ENCODE data around the gene CTNND1. TPM values are rescaled to one million over a fixed set of nuclear protein-coding genes. Genes with fewer than 3 reads are reported as not detected.
A peak's percentile ranks its signal among the peaks of the same experiment; 100 is the strongest.

CTNND1 gene
- total and polyA plus RNA-seq, 2 experiments from 2014 or later, result 39.1 to 136 TPM

DNA sequence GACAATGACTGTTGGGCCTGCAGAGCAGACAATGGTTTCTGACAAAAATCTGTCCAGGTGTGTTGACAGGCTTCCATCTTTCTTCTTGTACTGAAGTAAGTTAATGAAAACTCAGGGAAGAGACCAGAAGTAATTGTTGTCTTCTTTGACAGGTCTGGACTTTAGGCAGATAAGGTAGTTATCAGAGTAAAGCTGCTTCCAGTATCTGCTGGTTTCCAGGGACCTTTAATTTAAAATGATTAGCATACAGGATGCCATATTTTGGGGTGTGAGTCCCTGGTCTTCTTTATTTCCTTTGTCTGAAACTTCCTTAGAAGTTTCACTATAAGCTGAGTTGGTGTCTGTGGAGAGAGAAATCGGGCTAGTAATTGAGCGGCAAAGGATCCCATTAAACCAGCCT lies 47.8 kb upstream of the CTNND1 start:
- H3K4me2 ChIP-seq, result peak overlapping the region; percentile 97
- H4K20me1 ChIP-seq (replicated peaks; ENCODE audit: insufficient read depth), result peaks cover 12% of the 10 kb centered on the region; the same call in 1 of the 2 replicates
- DNase-seq (ENCODE audit: low spot score), result no peak
- H3K27ac ChIP-seq (ENCODE audit: low read depth), result no peak overlapping the region; the same call in 1 of the 2 replicates
- Mint-ChIP-seq H3K4me1 (peaks cover 16% of the 10 kb centered on the region), H3K36me3 (ENCODE audit: low read depth) (peaks cover 49% of the 10 kb centered on the region), H3K27ac (peak overlapping the region; percentile 99), H3K27me3 (ENCODE audit: insufficient read depth, low read depth, poor library complexity) (peaks cover 6% of the 10 kb centered on the region), H3K4me3 (peak overlapping the region; percentile 99), H3K9me3 (peaks cover 18% of the 10 kb centered on the region)
- ATAC-seq, result no peak
- H3K4me1 ChIP-seq (ENCODE audit: insufficient read depth), result peaks cover 8% of the 10 kb centered on the region; the same call in 1 of the 2 replicates
- H3K36me3 ChIP-seq (ENCODE audit: insufficient read depth), result 0 out of 2 replicates have a peak, but pooled peaks cover 4% of the 10 kb centered on the region
- H3F3A ChIP-seq (replicated peaks; ENCODE audit: low read depth), result peaks cover 4% of the 10 kb centered on the region; the same call in 1 of the 2 replicates
- no peak overlapping the region for H2AFZ ChIP-seq
- no peaks in the 10 kb centered on the region for H3K9me2 ChIP-seq (ENCODE audit: insufficient read depth)
- peak overlapping the region; percentile 77 for H3K4me3 ChIP-seq
- no peaks in the 10 kb centered on the region for H3K27me3 ChIP-seq (ENCODE audit: insufficient read depth)
- TF ChIP-seq, protein P1, sequence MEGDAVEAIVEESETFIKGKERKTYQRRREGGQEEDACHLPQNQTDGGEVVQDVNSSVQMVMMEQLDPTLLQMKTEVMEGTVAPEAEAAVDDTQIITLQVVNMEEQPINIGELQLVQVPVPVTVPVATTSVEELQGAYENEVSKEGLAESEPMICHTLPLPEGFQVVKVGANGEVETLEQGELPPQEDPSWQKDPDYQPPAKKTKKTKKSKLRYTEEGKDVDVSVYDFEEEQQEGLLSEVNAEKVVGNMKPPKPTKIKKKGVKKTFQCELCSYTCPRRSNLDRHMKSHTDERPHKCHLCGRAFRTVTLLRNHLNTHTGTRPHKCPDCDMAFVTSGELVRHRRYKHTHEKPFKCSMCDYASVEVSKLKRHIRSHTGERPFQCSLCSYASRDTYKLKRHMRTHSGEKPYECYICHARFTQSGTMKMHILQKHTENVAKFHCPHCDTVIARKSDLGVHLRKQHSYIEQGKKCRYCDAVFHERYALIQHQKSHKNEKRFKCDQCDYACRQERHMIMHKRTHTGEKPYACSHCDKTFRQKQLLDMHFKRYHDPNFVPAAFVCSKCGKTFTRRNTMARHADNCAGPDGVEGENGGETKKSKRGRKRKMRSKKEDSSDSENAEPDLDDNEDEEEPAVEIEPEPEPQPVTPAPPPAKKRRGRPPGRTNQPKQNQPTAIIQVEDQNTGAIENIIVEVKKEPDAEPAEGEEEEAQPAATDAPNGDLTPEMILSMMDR (conservative IDR thresholded peaks at IDR 0.05; ENCODE audit: low read depth in 2 of 2), result no peak
- TF ChIP-seq JUNB (IDR thresholded peaks at IDR 0.05; ENCODE audit: unreplicated experiment) (no peak), STAT1 (IDR thresholded peaks at IDR 0.05; ENCODE audit: unreplicated experiment) (no peak), NANOG (IDR thresholded peaks at IDR 0.05; ENCODE audit: borderline replicate concordance) (no peak), CREB1 (CRISPR knock-in tag; IDR thresholded peaks at IDR 0.05; ENCODE audit: low read depth) (no peak), ZNF114 (CRISPR knock-in tag; IDR thresholded peaks at IDR 0.05) (no peak), EZH2 (IDR thresholded peaks at IDR 0.05; ENCODE audit: low read depth, unreplicated experiment) (no peak), EZH2phosphoT487 (IDR thresholded peaks at IDR 0.05; ENCODE audit: unreplicated experiment) (no peak), ZNF331 (CRISPR knock-in tag; IDR thresholded peaks at IDR 0.05; ENCODE audit: low read depth) (no peak)
- TF ChIP-seq, protein P2, sequence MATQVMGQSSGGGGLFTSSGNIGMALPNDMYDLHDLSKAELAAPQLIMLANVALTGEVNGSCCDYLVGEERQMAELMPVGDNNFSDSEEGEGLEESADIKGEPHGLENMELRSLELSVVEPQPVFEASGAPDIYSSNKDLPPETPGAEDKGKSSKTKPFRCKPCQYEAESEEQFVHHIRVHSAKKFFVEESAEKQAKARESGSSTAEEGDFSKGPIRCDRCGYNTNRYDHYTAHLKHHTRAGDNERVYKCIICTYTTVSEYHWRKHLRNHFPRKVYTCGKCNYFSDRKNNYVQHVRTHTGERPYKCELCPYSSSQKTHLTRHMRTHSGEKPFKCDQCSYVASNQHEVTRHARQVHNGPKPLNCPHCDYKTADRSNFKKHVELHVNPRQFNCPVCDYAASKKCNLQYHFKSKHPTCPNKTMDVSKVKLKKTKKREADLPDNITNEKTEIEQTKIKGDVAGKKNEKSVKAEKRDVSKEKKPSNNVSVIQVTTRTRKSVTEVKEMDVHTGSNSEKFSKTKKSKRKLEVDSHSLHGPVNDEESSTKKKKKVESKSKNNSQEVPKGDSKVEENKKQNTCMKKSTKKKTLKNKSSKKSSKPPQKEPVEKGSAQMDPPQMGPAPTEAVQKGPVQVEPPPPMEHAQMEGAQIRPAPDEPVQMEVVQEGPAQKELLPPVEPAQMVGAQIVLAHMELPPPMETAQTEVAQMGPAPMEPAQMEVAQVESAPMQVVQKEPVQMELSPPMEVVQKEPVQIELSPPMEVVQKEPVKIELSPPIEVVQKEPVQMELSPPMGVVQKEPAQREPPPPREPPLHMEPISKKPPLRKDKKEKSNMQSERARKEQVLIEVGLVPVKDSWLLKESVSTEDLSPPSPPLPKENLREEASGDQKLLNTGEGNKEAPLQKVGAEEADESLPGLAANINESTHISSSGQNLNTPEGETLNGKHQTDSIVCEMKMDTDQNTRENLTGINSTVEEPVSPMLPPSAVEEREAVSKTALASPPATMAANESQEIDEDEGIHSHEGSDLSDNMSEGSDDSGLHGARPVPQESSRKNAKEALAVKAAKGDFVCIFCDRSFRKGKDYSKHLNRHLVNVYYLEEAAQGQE (IDR thresholded peaks at IDR 0.05; ENCODE audit: unreplicated experiment), result no peak
- TF ChIP-seq, protein P3, sequence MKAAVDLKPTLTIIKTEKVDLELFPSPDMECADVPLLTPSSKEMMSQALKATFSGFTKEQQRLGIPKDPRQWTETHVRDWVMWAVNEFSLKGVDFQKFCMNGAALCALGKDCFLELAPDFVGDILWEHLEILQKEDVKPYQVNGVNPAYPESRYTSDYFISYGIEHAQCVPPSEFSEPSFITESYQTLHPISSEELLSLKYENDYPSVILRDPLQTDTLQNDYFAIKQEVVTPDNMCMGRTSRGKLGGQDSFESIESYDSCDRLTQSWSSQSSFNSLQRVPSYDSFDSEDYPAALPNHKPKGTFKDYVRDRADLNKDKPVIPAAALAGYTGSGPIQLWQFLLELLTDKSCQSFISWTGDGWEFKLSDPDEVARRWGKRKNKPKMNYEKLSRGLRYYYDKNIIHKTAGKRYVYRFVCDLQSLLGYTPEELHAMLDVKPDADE (IDR thresholded peaks at IDR 0.05), result no peak
- TF ChIP-seq, protein P4, sequence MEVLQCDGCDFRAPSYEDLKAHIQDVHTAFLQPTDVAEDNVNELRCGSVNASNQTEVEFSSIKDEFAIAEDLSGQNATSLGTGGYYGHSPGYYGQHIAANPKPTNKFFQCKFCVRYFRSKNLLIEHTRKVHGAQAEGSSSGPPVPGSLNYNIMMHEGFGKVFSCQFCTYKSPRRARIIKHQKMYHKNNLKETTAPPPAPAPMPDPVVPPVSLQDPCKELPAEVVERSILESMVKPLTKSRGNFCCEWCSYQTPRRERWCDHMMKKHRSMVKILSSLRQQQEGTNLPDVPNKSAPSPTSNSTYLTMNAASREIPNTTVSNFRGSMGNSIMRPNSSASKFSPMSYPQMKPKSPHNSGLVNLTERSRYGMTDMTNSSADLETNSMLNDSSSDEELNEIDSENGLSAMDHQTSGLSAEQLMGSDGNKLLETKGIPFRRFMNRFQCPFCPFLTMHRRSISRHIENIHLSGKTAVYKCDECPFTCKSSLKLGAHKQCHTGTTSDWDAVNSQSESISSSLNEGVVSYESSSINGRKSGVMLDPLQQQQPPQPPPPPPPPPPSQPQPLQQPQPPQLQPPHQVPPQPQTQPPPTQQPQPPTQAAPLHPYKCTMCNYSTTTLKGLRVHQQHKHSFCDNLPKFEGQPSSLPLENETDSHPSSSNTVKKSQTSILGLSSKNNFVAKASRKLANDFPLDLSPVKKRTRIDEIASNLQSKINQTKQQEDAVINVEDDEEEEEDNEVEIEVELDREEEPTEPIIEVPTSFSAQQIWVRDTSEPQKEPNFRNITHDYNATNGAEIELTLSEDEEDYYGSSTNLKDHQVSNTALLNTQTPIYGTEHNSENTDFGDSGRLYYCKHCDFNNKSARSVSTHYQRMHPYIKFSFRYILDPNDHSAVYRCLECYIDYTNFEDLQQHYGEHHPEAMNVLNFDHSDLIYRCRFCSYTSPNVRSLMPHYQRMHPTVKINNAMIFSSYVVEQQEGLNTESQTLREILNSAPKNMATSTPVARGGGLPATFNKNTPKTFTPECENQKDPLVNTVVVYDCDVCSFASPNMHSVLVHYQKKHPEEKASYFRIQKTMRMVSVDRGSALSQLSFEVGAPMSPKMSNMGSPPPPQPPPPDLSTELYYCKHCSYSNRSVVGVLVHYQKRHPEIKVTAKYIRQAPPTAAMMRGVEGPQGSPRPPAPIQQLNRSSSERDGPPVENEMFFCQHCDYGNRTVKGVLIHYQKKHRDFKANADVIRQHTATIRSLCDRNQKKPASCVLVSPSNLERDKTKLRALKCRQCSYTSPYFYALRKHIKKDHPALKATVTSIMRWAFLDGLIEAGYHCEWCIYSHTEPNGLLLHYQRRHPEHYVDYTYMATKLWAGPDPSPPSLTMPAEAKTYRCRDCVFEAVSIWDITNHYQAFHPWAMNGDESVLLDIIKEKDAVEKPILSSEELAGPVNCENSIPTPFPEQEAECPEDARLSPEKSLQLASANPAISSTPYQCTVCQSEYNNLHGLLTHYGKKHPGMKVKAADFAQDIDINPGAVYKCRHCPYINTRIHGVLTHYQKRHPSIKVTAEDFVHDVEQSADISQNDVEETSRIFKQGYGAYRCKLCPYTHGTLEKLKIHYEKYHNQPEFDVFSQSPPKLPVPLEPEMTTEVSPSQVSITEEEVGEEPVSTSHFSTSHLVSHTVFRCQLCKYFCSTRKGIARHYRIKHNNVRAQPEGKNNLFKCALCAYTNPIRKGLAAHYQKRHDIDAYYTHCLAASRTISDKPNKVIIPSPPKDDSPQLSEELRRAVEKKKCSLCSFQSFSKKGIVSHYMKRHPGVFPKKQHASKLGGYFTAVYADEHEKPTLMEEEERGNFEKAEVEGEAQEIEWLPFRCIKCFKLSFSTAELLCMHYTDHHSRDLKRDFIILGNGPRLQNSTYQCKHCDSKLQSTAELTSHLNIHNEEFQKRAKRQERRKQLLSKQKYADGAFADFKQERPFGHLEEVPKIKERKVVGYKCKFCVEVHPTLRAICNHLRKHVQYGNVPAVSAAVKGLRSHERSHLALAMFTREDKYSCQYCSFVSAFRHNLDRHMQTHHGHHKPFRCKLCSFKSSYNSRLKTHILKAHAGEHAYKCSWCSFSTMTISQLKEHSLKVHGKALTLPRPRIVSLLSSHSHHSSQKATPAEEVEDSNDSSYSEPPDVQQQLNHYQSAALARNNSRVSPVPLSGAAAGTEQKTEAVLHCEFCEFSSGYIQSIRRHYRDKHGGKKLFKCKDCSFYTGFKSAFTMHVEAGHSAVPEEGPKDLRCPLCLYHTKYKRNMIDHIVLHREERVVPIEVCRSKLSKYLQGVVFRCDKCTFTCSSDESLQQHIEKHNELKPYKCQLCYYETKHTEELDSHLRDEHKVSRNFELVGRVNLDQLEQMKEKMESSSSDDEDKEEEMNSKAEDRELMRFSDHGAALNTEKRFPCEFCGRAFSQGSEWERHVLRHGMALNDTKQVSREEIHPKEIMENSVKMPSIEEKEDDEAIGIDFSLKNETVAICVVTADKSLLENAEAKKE (CRISPR knock-in tag; IDR thresholded peaks at IDR 0.05), result no peak
- peaks cover 60% of the 10 kb centered on the region for H3K79me2 ChIP-seq (replicated peaks; ENCODE audit: insufficient read depth)

Measured in GM23338 (cell line).